K562 (cell line): ENCODE data around the gene TMEM106B. TPM values are rescaled to one million over a fixed set of nuclear protein-coding genes. Genes with fewer than 3 reads are reported as not detected.

Experiments
- ATAC-seq: fragments of 200-7000 bp; cut with Tn5 transposase; 3 replicates; pipeline ENCODE4 v1.9.1; 2020; ENCODE audit warnings: moderate library complexity
- BruUV-seq: library from RNA; stranded (reverse); fragments of 400-500 nt; replicated peaks from 2 replicates; lab custom pipeline; 2021; lab: Mats Ljungman, UMichigan
- CTCF ChIA-PET: fragments of 300-600 bp; formaldehyde crosslinking; extraction: SDS; loops from one replicate; lab custom pipeline; 2021; ENCODE audit warnings: low intra/inter-chr PET ratio; lab: Yijun Ruan, JAX
- POLR2A ChIA-PET: fragments of 300-600, 350-650 bp; sonication (Branson Sonifier 250); formaldehyde crosslinking; extraction: SDS; loops from one replicate; lab custom pipeline; 2021; ENCODE audit warnings: antibody characterized with exemption, inconsistent platforms; lab: Yijun Ruan, JAX
- DNase-seq, 4 experiments: peaks; one replicate each; pipeline versions ENCODE4 v3.0.0 to v3.0.0-alpha.2; 2011 to 2018; ENCODE audit warnings: low spot score in 3 of 4, mixed read lengths in 3 of 4; ENCODE audit errors: extremely low read depth in 1 of 4
- FAIRE-seq: peaks from 2 replicates; lab custom pipeline; 2011; peaks lifted over from hg19 to GRCh38; lab: Jason Lieb, UNC
- H2AFZ ChIP-seq: 2 replicates; pipeline ENCODE4 v1.6.0; 2011; ENCODE audit warnings: low read depth, low read length, control low read depth, inconsistent platforms
- H3K27ac ChIP-seq: fragments of 200-600 bp; 3 replicates; pipeline ENCODE4 v1.8.0; 2011; ENCODE audit warnings: low read depth, mild to moderate bottlenecking, control low read depth, inconsistent platforms, low read length, moderate library complexity, mixed read lengths; ENCODE audit errors: extremely low read depth
- H3K27me3 ChIP-seq, 2 experiments: fragments of 300-600 bp in 1 of 2; 2 replicates in 1 of 2; 3 replicates in 1 of 2; pipeline versions ENCODE4 v1.6.0 to v1.8.0; 2011; ENCODE audit warnings: inconsistent platforms in 2 of 2, low read length in 2 of 2, mild to moderate bottlenecking in 1 of 2, mixed read lengths in 1 of 2, moderate library complexity in 1 of 2; ENCODE audit not compliant: control insufficient read depth in 2 of 2, insufficient read depth in 2 of 2
- H3K36me3 ChIP-seq: fragments of 300-600 bp; 3 replicates; pipeline ENCODE4 v1.8.0; 2011; ENCODE audit warnings: mild to moderate bottlenecking, low read length, inconsistent platforms; ENCODE audit not compliant: control insufficient read depth, insufficient read depth
- H3K4me1 ChIP-seq, 2 experiments: fragments of 200-600 bp in 1 of 2; replicated peaks in 1 of 2; 2 replicates in 1 of 2; 3 replicates in 1 of 2; pipeline versions ENCODE4 v1.5.1 to v1.8.0; 2011; ENCODE audit warnings: inconsistent platforms in 2 of 2, low read length in 2 of 2, mild to moderate bottlenecking in 1 of 2, mixed read lengths in 1 of 2, moderate library complexity in 1 of 2; ENCODE audit not compliant: control insufficient read depth in 2 of 2, insufficient read depth in 2 of 2
- H3K4me2 ChIP-seq: 2 replicates; pipeline ENCODE4 v1.6.1; 2011; ENCODE audit warnings: low read length, control low read depth, inconsistent platforms, mixed read lengths; ENCODE audit not compliant: insufficient read depth
- H3K4me3 ChIP-seq: fragments of 200-600 bp; sonication (generic), shearing (Covaris generic); 2 replicates; pipeline ENCODE4 v1.5.1; 2016; ENCODE audit warnings: control low read depth, inconsistent platforms
- H3K79me2 ChIP-seq: fragments of 200-600 bp; 3 replicates; pipeline ENCODE4 v1.8.0; 2011; ENCODE audit warnings: low read length, inconsistent platforms; ENCODE audit not compliant: control insufficient read depth, insufficient read depth
- H3K9ac ChIP-seq, 2 experiments: 2 replicates each; pipeline versions ENCODE4 v1.6.0 to v1.6.1; 2011; ENCODE audit warnings: low read depth in 2 of 2, low read length in 2 of 2, control low read depth in 1 of 2, inconsistent platforms in 1 of 2, mild to moderate bottlenecking in 1 of 2, mixed read lengths in 1 of 2; ENCODE audit not compliant: insufficient read depth in 1 of 2
- H3K9me1 ChIP-seq: one replicate; pipeline ENCODE4 v1.6.0; 2011; ENCODE audit warnings: inconsistent platforms, mild to moderate bottlenecking, low read length, moderate library complexity; ENCODE audit not compliant: control insufficient read depth, insufficient read depth
- H3K9me3 ChIP-seq: replicated peaks from 2 replicates; pipeline ENCODE4 v1.5.1; 2011; ENCODE audit warnings: low read depth, low read length, inconsistent platforms; ENCODE audit not compliant: control insufficient read depth, insufficient read depth
- H4K20me1 ChIP-seq: replicated peaks from 2 replicates; pipeline ENCODE4 v1.6.1; 2011; ENCODE audit warnings: low read length, inconsistent platforms, mixed read lengths; ENCODE audit not compliant: control insufficient read depth, insufficient read depth
- CEBPB ChIP-seq: fragments of 450-650 bp; IDR thresholded peaks from 2 replicates; pipeline ENCODE4 v1.6.1; 2016; ENCODE audit warnings: missing genetic modification characterization, missing compliant biosample characterization
- CREM ChIP-seq: IDR thresholded peaks from 2 replicates; pipeline ENCODE4 v1.6.1; 2014; ENCODE audit warnings: antibody characterized with exemption, low read depth
- CTBP1 ChIP-seq: fragments of 450-650 bp; IDR thresholded peaks from 2 replicates; pipeline ENCODE4 v1.6.1; 2016; ENCODE audit warnings: borderline replicate concordance
- NFATC3 ChIP-seq: fragments of 450-650 bp; IDR thresholded peaks from 2 replicates; pipeline ENCODE4 v1.6.1; 2017; ENCODE audit warnings: mild to moderate bottlenecking
- PHB2 ChIP-seq: fragments of 450-650 bp; IDR thresholded peaks from 2 replicates; pipeline ENCODE4 v1.6.1; 2017; ENCODE audit warnings: low read depth
- SLC30A9 ChIP-seq: fragments of 250-450 bp; sonication (Bioruptor Pico); IDR thresholded peaks from 2 replicates; pipeline ENCODE4 v1.8.0; 2022; ENCODE audit warnings: mild to moderate bottlenecking, moderate library complexity
- SOX6 ChIP-seq: fragments of 450-650 bp; IDR thresholded peaks from 2 replicates; pipeline ENCODE4 v1.6.1; 2014; ENCODE audit warnings: mild to moderate bottlenecking
- TAF15 ChIP-seq: fragments of 200-400 bp; formaldehyde crosslinking; IDR thresholded peaks from 2 replicates; pipeline ENCODE4 v1.6.1; 2017; ENCODE audit warnings: mild to moderate bottlenecking, low read depth, low read length, moderate library complexity
- TRIM24 ChIP-seq, 2 experiments: fragments of 450-650 bp; IDR thresholded peaks; 2 replicates each; pipeline ENCODE4 v1.6.1; 2016
- ZFP36 ChIP-seq: fragments of 150-350 bp; IDR thresholded peaks from 2 replicates; pipeline ENCODE4 v1.6.1; 2018; ENCODE audit warnings: low read length, low read depth; ENCODE audit not compliant: partially characterized antibody
- ZNF311 ChIP-seq: fragments of 250-450 bp; sonication (Bioruptor Pico); IDR thresholded peaks from 2 replicates; pipeline ENCODE4 v1.4.0; 2020; ENCODE audit warnings: mild to moderate bottlenecking, moderate library complexity
- WGBS: fragments of 100-300 bp; shearing (Covaris generic); methylation state at CpG from one replicate; pipeline ENCODE4 v1.1.6; 2016; ENCODE audit warnings: low coverage, mixed read lengths; ENCODE audit not compliant: insufficient coverage; ENCODE audit errors: missing lambda C conversion rate; 5-methylcytosine and 5-hydroxymethylcytosine counted together
- in situ Hi-C: fragments of 300-500 bp; cut with MboI; formaldehyde crosslinking; loops from 4 replicates; pipeline ENCODE4 v1.15.0; 2018; ENCODE audit warnings: inconsistent platforms, mixed read lengths
- intact Hi-C: fragments of 100-400 bp; cut with micrococcal nuclease; formaldehyde crosslinking; loops from 2 replicates; pipeline ENCODE4 v1.14.2; 2022
- polyA plus RNA-seq, 8 experiments: library from polyadenylated mRNA; depleted of rRNA in 4 of 8; stranded (reverse) in 5 of 8; unstranded in 3 of 8; fragments of >200 nt; fragmentation: Nextera tagmentation in 2 of 8; fragmentation: Illumina TruSeq in 1 of 8; extraction: Ambion mirVana in 2 of 8; extraction: Trizol in 1 of 8; gene quantifications; 2 replicates each; pipeline versions ENCODE4 v1.2.1 to v1.2.3, GENCODE V29; 2011 to 2014; ENCODE audit warnings: inconsistent platforms in 1 of 8, missing spikeins in 1 of 8
- total RNA-seq, 7 experiments: library from RNA; depleted of rRNA in 6 of 7; stranded (reverse); fragments of >200 nt in 6 of 7; fragmentation: Illumina TruSeq in 2 of 7; extraction: Trizol in 2 of 7; gene quantifications; 2 replicates each; pipeline versions ENCODE4 v1.2.1 to v1.2.3, GENCODE V29; 2011 to 2021; ENCODE audit warnings: low replicate concordance in 1 of 7
- TF ChIP-seq, protein P1 (sequence below): fragments of 450-650 bp; IDR thresholded peaks from 2 replicates; pipeline ENCODE4 v1.6.1; 2016; ENCODE audit warnings: low read depth, mild to moderate bottlenecking, moderate library complexity

Gene TMEM106B
- total and polyA plus RNA-seq, 9 of the 15 experiments (the other 6 are each of a cell fraction or from before 2014, with no cell fraction given) = 8.6 to 30.4 (median 18.7) TPM

DNA sequence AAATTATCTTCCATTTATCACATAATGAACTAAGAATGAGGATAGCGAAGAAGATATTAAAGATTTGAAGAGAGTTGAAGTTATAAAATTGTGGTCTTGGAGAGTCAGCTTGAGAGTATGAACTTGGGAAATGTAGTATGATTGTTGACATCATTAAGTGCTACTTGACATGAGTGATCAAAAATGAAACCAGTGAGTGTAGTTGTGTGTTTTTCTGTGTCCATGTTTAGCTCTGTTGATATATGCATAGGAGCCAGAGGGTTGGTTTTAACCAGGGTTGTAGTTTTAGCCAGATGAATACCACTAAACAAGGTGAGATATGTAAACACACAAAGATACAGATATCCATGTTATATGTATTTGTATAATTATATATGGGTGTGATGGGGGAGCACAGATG is 6.2 kb downstream of the TMEM106B start:
- DNase-seq = no peak
- intact Hi-C loops = no loop called here
- Histone ChIP-seq H3K79me2 (peaks cover 17% of the 10 kb centered on the region), H3K4me2 (no peak overlapping the region), H3K9ac (no peak overlapping the region), H3K27ac (no peak overlapping the region), H4K20me1 (no peaks in the 10 kb centered on the region), H3K36me3 (peaks cover 38% of the 10 kb centered on the region), H3K9me3 (no peaks in the 10 kb centered on the region), H3K27me3 (no peaks in the 10 kb centered on the region), H2AFZ (no peak overlapping the region), H3K4me1 (peaks cover 0 to 3% of the 10 kb centered on the region in 2 experiments; a peak in 1 of 5 replicates), H3K9me1 (no peaks in the 10 kb centered on the region), H3K4me3 (no peak overlapping the region)
- BruUV-seq = no TSS peak
- ChIA-PET POLR2A (no interaction called here), CTCF (no interaction called here)
- in situ Hi-C loops = no loop called here
- 100% methylated on average over 1 of the region's 1 CpG for WGBS
- FAIRE-seq = no peak
- TF ChIP-seq CTBP1 (no peak), ZNF311 (CRISPR knock-in tag) (no peak), NFATC3 (no peak), TRIM24 (IDR thresholded peaks at IDR 0.05) (no peak), ZFP36 (no peak), CREM (no peak), PHB2 (no peak), SOX6 (no peak), TAF15 (no peak), SLC30A9 (CRISPR knock-in tag) (no peak), CEBPB (no peak)
- TF ChIP-seq, protein P1, sequence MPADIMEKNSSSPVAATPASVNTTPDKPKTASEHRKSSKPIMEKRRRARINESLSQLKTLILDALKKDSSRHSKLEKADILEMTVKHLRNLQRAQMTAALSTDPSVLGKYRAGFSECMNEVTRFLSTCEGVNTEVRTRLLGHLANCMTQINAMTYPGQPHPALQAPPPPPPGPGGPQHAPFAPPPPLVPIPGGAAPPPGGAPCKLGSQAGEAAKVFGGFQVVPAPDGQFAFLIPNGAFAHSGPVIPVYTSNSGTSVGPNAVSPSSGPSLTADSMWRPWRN = no peak
- ATAC-seq = no peak
